ENCODE results near the gene TBX2.

Gene TBX2

DNA sequence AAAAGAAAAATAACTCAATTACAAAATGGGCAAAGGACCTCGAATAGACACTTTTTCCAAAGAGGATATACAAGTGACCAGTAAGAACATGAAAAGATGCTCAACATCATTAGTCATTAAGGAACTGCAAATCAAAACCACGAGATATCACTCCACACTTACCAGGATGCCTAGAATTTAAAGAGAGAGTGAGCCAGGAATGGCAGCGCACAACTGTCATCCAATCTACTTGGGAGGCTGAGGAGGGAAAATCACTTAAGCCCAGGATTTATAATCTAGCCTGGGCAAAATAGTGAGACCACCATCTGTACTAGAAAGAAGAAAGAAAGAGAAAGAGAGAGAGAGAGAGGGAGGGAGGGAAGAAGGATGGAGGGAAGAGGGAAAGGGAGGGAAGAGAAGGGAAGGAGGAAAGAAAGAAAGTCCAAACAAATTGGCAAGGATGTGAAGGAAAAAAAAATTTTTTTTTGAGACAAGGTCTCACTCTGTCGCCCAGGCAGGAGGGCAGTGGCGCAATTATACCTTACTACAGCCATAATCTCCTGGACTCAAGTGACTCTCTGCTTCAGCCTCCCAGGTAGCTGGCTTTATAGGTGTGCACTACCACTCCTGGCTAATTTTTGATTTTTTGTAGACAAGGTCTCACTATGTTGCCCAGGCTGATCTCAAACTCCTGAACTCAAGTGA, 22.6 kb downstream of the TBX2 start:
- H3K27ac ChIP-seq: no peak overlapping the region
- TF ChIP-seq, protein P1, sequence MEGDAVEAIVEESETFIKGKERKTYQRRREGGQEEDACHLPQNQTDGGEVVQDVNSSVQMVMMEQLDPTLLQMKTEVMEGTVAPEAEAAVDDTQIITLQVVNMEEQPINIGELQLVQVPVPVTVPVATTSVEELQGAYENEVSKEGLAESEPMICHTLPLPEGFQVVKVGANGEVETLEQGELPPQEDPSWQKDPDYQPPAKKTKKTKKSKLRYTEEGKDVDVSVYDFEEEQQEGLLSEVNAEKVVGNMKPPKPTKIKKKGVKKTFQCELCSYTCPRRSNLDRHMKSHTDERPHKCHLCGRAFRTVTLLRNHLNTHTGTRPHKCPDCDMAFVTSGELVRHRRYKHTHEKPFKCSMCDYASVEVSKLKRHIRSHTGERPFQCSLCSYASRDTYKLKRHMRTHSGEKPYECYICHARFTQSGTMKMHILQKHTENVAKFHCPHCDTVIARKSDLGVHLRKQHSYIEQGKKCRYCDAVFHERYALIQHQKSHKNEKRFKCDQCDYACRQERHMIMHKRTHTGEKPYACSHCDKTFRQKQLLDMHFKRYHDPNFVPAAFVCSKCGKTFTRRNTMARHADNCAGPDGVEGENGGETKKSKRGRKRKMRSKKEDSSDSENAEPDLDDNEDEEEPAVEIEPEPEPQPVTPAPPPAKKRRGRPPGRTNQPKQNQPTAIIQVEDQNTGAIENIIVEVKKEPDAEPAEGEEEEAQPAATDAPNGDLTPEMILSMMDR (IDR thresholded peaks at IDR 0.05): no peak
- H3K4me3 ChIP-seq: no peak overlapping the region
- no peak for DNase-seq (ENCODE audit: low spot score)

DNA sequence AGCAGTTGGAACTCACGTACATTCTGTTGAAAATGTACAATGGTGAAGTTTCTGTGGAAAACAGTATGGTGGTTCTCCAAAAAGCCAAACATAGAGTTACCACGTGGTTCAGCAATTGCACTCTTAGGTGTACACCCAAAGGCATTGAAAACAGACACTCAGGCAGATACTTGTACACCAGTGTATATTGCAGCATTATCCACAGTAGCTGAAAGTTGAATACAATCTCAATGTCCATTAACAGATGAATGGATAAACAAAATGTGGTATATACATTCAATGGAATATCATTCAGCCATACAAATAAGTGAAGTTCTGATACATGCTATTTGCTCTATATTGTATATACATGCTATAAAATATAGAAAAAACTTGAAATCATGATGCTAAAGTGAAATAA, 23.2 kb downstream of the TBX2 start:
- TF ChIP-seq, protein P1 (IDR thresholded peaks at IDR 0.05): no peak
- H3K27ac ChIP-seq: no peak overlapping the region
- DNase-seq (ENCODE audit: low spot score): no peak
- H3K4me3 ChIP-seq: no peak overlapping the region

DNA sequence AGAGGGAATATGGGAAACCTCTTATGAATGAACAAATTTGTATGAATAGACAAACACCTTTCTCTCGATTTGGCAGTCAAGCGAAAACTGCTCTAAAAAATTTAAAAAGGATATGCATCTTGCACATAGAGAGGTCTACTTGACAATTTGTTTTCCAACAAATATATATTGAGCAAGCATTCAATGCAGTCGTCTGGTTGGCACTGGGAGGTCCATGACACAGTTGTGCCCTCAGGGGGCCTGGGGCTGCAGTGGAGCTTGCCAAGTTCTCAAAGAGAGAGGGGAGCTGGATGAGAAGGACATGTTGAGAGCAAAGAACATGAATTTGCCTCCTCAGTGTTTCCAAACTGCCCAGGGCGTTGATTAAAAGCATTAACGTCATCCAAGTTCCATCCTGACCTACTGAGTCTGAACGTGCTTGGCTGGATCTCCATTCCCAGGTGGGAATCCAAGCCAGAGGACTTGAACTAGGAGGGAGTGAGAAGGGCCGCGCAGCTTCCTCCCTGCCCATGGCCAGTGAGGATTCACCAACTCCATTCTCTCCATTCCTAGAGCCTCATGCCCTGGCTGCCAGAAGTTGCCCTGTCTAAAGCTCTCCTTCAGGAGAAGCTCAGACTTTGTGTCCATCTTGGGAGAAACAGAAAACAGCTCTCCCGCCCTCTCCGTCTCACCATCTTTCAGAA, 24.5 kb downstream of the TBX2 start:
- H3K4me3 ChIP-seq: no peak overlapping the region
- TF ChIP-seq, protein P1 (IDR thresholded peaks at IDR 0.05): no peak
- no peak for DNase-seq (ENCODE audit: low spot score)
- H3K27ac ChIP-seq: no peak overlapping the region

DNA sequence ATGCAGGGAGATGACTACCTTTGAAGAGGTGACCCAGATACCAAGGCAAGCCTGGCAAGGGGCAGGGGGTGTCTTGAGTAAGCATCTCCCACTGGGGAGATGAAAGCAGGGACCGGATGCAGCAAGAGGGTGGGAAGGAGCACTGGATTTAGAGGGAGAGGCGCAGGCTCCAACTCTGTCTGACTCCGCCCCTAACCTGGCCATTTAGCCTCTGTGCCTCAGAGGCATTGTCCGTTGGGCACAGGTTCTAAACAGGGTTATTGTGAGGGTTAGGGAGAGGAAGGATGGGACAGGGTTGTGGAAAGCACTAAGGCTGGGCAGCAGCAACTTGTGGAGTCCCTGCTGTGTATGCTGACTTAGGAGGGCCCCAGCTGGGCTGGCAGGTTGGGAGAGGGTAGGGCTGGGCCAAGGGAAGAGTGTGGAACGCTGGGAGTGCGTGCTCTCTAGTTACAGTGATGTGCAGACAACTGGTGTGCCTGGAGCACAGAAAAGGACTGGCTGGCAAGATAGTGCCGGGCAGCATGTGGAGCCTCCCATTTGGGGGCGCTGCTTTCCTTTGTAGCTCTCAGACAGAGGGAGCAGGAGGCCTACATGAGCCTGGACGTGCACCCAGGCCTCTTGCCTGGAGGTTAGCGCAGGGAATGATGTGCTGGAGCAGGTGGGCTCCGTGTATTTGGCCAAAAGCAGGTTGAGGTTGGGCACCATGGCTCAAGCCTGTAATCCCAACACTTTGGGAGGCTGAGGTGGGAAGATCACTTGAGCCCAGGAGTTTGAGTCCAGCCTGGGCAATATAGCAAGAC, 26.2 kb downstream of the TBX2 start:
- no peak overlapping the region for H3K4me3 ChIP-seq
- TF ChIP-seq, protein P1 (IDR thresholded peaks at IDR 0.05): no peak
- no peak for DNase-seq (ENCODE audit: low spot score)
- H3K27ac ChIP-seq: no peak overlapping the region

DNA sequence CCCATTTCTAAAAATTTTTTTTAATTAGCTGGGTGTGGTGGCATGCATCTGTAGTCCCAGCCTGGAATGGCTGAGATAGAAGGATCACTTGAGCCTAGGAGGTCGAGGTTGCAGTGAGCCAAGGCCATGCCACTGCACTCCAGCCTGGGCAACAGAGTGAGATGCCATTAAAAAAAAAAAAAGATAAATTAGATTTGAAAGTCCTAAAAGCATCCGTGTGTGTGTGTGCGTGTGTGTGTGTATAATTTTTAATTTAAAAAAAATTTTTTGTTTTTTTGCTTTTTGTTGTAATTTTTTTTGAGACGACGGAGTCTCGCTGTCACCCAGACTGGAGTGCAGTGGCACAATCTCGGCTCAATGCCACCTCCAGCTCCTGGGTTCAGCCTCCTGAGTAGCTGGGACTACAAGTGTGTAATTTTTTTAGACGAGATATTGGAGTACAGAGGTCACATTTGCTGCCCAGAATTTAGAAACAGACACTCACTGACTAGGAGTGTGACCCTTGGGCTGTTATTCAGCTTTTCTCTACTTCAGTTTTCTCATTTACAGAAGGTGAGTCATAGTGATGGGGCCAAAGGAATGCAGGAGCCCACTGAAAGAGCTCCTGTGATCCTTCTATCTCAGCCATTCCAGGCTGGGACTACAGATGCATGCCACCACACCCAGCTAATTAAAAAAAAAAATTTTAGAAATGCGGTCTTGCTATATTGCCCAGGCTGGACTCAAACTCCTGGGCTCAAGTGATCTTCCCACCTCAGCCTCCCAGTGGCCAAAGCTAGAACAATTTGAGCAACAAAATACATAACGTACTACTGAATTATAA, 27.1 kb downstream of the TBX2 start:
- no peak for DNase-seq (ENCODE audit: low spot score)
- H3K27ac ChIP-seq: no peak overlapping the region
- H3K4me3 ChIP-seq: no peak overlapping the region
- TF ChIP-seq, protein P1 (IDR thresholded peaks at IDR 0.05): no peak

DNA sequence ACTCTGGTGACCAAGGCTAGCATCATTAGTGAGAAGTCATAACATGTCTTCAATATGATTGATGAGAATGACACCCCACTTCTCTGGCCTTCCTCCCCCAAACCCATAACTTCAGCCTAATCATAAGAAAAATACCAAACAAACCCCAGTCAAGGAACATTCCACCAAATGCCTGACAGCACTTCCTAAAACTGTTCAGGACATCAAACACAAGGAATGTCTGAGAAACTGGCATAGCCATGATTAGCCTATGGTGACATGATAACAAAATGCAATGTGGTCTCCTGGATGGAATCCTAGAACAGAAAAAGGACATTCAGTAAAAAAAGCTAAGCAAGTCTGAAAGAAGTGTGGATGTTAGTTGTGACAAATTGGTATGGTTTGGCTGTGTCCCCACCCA, 27.9 kb downstream of the TBX2 start:
- no peak for DNase-seq (ENCODE audit: low spot score)
- TF ChIP-seq, protein P1 (IDR thresholded peaks at IDR 0.05): no peak
- Histone ChIP-seq H3K27ac (no peak overlapping the region), H3K4me3 (no peak overlapping the region)
